Measurements from ENCODE around the gene FAM200C. TPM values are rescaled to one million over a fixed set of nuclear protein-coding genes. Genes with fewer than 3 reads are reported as not detected.

FAM200C gene
- total RNA-seq, 1 donor from 2014 or later = 1.1 TPM

DNA sequence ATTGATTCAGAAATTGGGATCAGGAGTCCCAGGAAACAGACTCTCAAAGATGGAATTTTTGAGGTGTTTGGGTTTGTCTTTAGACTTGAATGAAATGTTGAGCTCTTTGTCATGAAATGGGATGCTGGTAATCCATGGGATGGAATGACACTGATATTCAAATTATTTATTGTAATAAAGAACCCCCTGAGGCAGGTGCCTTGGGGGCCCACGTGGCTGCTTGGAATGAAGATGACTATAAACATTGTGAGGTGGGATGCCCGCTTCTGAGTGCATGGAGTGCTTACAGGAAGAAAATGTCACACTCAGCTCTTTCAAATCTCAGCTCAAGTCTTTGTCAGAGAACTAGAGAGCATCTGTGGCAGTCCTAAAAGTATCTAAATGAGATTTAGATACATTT, 19.8 kb downstream of the FAM200C start:
- DNase-seq (ENCODE audit: low read depth) = no peak
- FAIRE-seq = no peak
- Histone ChIP-seq H3K4me3 (ENCODE audit: low read depth, low read length) (no peak overlapping the region), H3K27me3 (ENCODE audit: control insufficient read depth, insufficient read depth, low read length) (peaks cover 2% of the 10 kb centered on the region), H3K36me3 (ENCODE audit: control insufficient read depth, insufficient read depth, low read length) (no peaks in the 10 kb centered on the region)
- TF ChIP-seq, protein P1, sequence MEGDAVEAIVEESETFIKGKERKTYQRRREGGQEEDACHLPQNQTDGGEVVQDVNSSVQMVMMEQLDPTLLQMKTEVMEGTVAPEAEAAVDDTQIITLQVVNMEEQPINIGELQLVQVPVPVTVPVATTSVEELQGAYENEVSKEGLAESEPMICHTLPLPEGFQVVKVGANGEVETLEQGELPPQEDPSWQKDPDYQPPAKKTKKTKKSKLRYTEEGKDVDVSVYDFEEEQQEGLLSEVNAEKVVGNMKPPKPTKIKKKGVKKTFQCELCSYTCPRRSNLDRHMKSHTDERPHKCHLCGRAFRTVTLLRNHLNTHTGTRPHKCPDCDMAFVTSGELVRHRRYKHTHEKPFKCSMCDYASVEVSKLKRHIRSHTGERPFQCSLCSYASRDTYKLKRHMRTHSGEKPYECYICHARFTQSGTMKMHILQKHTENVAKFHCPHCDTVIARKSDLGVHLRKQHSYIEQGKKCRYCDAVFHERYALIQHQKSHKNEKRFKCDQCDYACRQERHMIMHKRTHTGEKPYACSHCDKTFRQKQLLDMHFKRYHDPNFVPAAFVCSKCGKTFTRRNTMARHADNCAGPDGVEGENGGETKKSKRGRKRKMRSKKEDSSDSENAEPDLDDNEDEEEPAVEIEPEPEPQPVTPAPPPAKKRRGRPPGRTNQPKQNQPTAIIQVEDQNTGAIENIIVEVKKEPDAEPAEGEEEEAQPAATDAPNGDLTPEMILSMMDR (IDR thresholded peaks at IDR 0.05; ENCODE audit: insufficient read depth, low read length, severe bottlenecking) = no peak

- TF ChIP-seq, protein P1 (IDR thresholded peaks at IDR 0.05; ENCODE audit: insufficient read depth, low read length, severe bottlenecking) = no peak
- FAIRE-seq (no peak), DNase-seq (ENCODE audit: low read depth) (no peak)
- Histone ChIP-seq H3K4me3 (ENCODE audit: low read depth, low read length) (no peak overlapping the region), H3K36me3 (ENCODE audit: control insufficient read depth, insufficient read depth, low read length) (no peaks in the 10 kb centered on the region), H3K27me3 (ENCODE audit: control insufficient read depth, insufficient read depth, low read length) (peaks cover 2% of the 10 kb centered on the region)
These were observed 20.3 kb downstream of the FAM200C start for GRCh38 chr5:160379511-160379910.

- FAIRE-seq (no peak), DNase-seq (ENCODE audit: low read depth) (no peak)
- Histone ChIP-seq H3K27me3 (ENCODE audit: control insufficient read depth, insufficient read depth, low read length) (peaks cover 2% of the 10 kb centered on the region), H3K4me3 (ENCODE audit: low read depth, low read length) (no peak overlapping the region), H3K36me3 (ENCODE audit: control insufficient read depth, insufficient read depth, low read length) (no peaks in the 10 kb centered on the region)
- TF ChIP-seq, protein P1 (IDR thresholded peaks at IDR 0.05; ENCODE audit: insufficient read depth, low read length, severe bottlenecking) = no peak
These were observed 21.5 kb downstream of the FAM200C start for GRCh38 chr5:160378330-160378729.

- Histone ChIP-seq H3K36me3 (ENCODE audit: control insufficient read depth, insufficient read depth, low read length) (no peaks in the 10 kb centered on the region), H3K27me3 (ENCODE audit: control insufficient read depth, insufficient read depth, low read length) (peaks cover 2% of the 10 kb centered on the region), H3K4me3 (ENCODE audit: low read depth, low read length) (no peak overlapping the region)
- FAIRE-seq (no peak), DNase-seq (ENCODE audit: low read depth) (no peak)
- TF ChIP-seq, protein P1 (IDR thresholded peaks at IDR 0.05; ENCODE audit: insufficient read depth, low read length, severe bottlenecking) = no peak
These were observed 22.2 kb downstream of the FAM200C start for GRCh38 chr5:160377651-160378050.

DNA sequence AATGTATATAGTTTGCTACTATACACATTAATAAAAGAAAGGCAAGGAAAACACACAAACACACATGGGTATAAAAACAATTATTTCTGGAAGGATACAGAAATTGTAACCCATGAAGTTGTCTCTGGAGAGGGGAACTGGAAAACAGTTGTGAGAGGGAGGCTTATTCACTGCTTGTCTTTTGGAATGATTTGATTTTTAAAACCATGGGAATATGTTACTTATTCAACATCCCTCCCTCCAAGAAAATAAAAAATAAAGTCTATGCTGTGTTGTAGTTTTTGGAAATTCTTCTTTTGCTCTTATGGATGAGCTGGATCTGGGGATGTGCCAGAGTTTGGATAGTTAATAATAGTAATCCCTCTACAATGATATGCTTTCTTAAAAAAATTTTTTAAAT, 23.4 kb downstream of the FAM200C start:
- Histone ChIP-seq H3K4me3 (ENCODE audit: low read depth, low read length) (no peak overlapping the region), H3K36me3 (ENCODE audit: control insufficient read depth, insufficient read depth, low read length) (no peaks in the 10 kb centered on the region), H3K27me3 (ENCODE audit: control insufficient read depth, insufficient read depth, low read length) (peaks cover 3% of the 10 kb centered on the region)
- DNase-seq (ENCODE audit: low read depth) (no peak), FAIRE-seq (no peak)
- TF ChIP-seq, protein P1 (IDR thresholded peaks at IDR 0.05; ENCODE audit: insufficient read depth, low read length, severe bottlenecking) = no peak

DNA sequence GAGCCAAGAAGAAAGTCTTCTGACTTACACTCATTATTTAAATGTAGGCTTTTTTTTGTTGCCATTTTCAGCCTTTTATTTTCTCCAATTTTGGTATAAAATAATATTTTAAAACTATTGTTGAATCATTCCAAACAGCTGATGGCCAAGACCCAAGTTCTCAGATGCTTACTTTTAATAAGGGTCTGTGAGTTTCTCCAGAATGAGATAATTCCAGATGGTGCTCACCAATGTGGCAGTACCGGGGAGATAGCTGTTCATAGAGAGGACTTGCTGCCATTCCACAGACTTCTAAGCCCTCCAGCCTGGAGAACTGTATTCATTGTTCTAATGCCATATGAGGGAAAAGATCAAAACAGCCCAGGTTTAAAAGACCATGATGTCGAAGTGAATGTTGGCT, 24.2 kb downstream of the FAM200C start:
- Histone ChIP-seq H3K36me3 (ENCODE audit: control insufficient read depth, insufficient read depth, low read length) (no peaks in the 10 kb centered on the region), H3K27me3 (ENCODE audit: control insufficient read depth, insufficient read depth, low read length) (peaks cover 2% of the 10 kb centered on the region), H3K4me3 (ENCODE audit: low read depth, low read length) (no peak overlapping the region)
- DNase-seq (ENCODE audit: low read depth) (no peak), FAIRE-seq (no peak)
- TF ChIP-seq, protein P1 (IDR thresholded peaks at IDR 0.05; ENCODE audit: insufficient read depth, low read length, severe bottlenecking) = no peak

Measured in bronchial epithelial cell (primary cell).